Stomach (tissue), 4 donors: ENCODE data around the gene MAP9.

Experiments
- POLR2A ChIP-seq, 4 donors: fragments of 450-650 bp; IDR thresholded peaks; one replicate each; pipeline ENCODE4 v1.6.1; 2016; ENCODE audit warnings: antibody characterized with exemption in 4 of 4, control low read depth in 2 of 4, mild to moderate bottlenecking in 1 of 4, moderate library complexity in 1 of 4
- TF ChIP-seq, protein P1 (sequence below), 7 experiments: fragments of 450-650 bp in 4 of 7; fragments of 200-600 bp in 3 of 7; sonication (generic) in 3 of 7; IDR thresholded peaks; one replicate each; pipeline ENCODE4 v1.5.1; 2016 to 2019; ENCODE audit warnings: antibody characterized with exemption in 7 of 7, control low read depth in 2 of 7, mild to moderate bottlenecking in 1 of 7

GRCh38 chr4:155392481-155393184 lies 15.9 kb upstream of the MAP9 start:
- TF ChIP-seq, protein P1, sequence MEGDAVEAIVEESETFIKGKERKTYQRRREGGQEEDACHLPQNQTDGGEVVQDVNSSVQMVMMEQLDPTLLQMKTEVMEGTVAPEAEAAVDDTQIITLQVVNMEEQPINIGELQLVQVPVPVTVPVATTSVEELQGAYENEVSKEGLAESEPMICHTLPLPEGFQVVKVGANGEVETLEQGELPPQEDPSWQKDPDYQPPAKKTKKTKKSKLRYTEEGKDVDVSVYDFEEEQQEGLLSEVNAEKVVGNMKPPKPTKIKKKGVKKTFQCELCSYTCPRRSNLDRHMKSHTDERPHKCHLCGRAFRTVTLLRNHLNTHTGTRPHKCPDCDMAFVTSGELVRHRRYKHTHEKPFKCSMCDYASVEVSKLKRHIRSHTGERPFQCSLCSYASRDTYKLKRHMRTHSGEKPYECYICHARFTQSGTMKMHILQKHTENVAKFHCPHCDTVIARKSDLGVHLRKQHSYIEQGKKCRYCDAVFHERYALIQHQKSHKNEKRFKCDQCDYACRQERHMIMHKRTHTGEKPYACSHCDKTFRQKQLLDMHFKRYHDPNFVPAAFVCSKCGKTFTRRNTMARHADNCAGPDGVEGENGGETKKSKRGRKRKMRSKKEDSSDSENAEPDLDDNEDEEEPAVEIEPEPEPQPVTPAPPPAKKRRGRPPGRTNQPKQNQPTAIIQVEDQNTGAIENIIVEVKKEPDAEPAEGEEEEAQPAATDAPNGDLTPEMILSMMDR (IDR thresholded peaks at IDR 0.05), result no peak
- TF ChIP-seq POLR2A (IDR thresholded peaks at IDR 0.05), result no peak
